WTC11 (cell line): Measurements from ENCODE around the gene KNTC1. TPM values are rescaled to one million over a fixed set of nuclear protein-coding genes. Genes with fewer than 3 reads are reported as not detected.
A peak's percentile ranks its signal among the peaks of the same experiment; 100 is the strongest.
"Not testable (repeated sequence)": the region's sequence is repeated elsewhere in the genome, so short reads cannot be mapped to it uniquely, and the experiment has no call there.

Experiments
- ATAC-seq: fragments of 200-7000 bp; cut with Tn5 transposase; 2 replicates; pipeline ENCODE4 v1.10.0; 2021; ENCODE audit warnings: mild to moderate bottlenecking, moderate library complexity
- CTCF ChIA-PET: fragments of 300-600 bp; sonication (Branson Sonifier 250); formaldehyde crosslinking; loops from one replicate; lab custom pipeline; 2021; ENCODE audit warnings: antibody characterized with exemption; lab: Charles Lee
- POLR2A ChIA-PET: fragments of 350-600 bp; sonication (Branson Sonifier 250); formaldehyde crosslinking; loops from one replicate; lab custom pipeline; 2021; ENCODE audit warnings: antibody characterized with exemption; lab: Charles Lee
- DNase-seq: peaks from one replicate; pipeline ENCODE4 v3.0.0; 2021; ENCODE audit warnings: low spot score
- H3K27ac Mint-ChIP-seq: 2 replicates; pipeline ENCODE4 v1.8.0; 2021; ENCODE audit warnings: mixed read lengths
- H3K27me3 Mint-ChIP-seq: 2 replicates; pipeline ENCODE4 v1.8.0; 2021; ENCODE audit warnings: low read depth, mild to moderate bottlenecking, moderate library complexity, mixed read lengths
- H3K36me3 Mint-ChIP-seq: 2 replicates; pipeline ENCODE4 v1.8.0; 2021; ENCODE audit warnings: mixed read lengths
- H3K4me1 Mint-ChIP-seq: 2 replicates; pipeline ENCODE4 v1.8.0; 2022; ENCODE audit warnings: mixed read lengths
- H3K4me3 Mint-ChIP-seq: 2 replicates; pipeline ENCODE4 v1.8.0; 2021; ENCODE audit warnings: mild to moderate bottlenecking, moderate library complexity, mixed read lengths
- H3K9me3 Mint-ChIP-seq: 2 replicates; pipeline ENCODE4 v1.8.0; 2021; ENCODE audit warnings: mixed read lengths
- GRHL2 ChIP-seq: fragments of 250-450 bp; sonication (Bioruptor Pico); IDR thresholded peaks from 2 replicates; pipeline ENCODE4 v1.8.0; 2022; ENCODE audit warnings: mild to moderate bottlenecking, moderate library complexity; ENCODE audit not compliant: insufficient replicate concordance, severe bottlenecking
- HMGA2 ChIP-seq: fragments of 250-450 bp; sonication (Bioruptor Pico); IDR thresholded peaks from 2 replicates; pipeline ENCODE4 v1.4.0; 2021; ENCODE audit warnings: mild to moderate bottlenecking, moderate library complexity
- IRF2 ChIP-seq: sonication (generic); formaldehyde crosslinking; IDR thresholded peaks from 2 replicates; pipeline ENCODE4 v1.8.0; 2022; ENCODE audit warnings: low read depth, missing genetic modification reagents, borderline replicate concordance
- KAT7 ChIP-seq: sonication (generic); formaldehyde crosslinking; IDR thresholded peaks from 2 replicates; pipeline ENCODE4 v1.8.1; 2023; ENCODE audit warnings: missing genetic modification reagents, mild to moderate bottlenecking, borderline replicate concordance
- NFYB ChIP-seq: sonication (generic); formaldehyde crosslinking; conservative IDR thresholded peaks from 2 replicates; pipeline ENCODE4 v1.8.0; 2022; ENCODE audit warnings: low read depth, missing genetic modification reagents
- NR2C2 ChIP-seq: sonication (generic); formaldehyde crosslinking; IDR thresholded peaks from 2 replicates; pipeline ENCODE4 v1.8.0; 2022; ENCODE audit warnings: mild to moderate bottlenecking, missing genetic modification reagents
- SMAD3 ChIP-seq: sonication (generic); formaldehyde crosslinking; IDR thresholded peaks from 2 replicates; pipeline ENCODE4 v1.8.0; 2022; ENCODE audit warnings: missing genetic modification reagents, mild to moderate bottlenecking, borderline replicate concordance
- ZBTB21 ChIP-seq: sonication (generic); formaldehyde crosslinking; IDR thresholded peaks from 2 replicates; pipeline ENCODE4 v1.8.1; 2023; ENCODE audit warnings: mild to moderate bottlenecking, missing genetic modification reagents, borderline replicate concordance
- ZNF138 ChIP-seq: sonication (generic); formaldehyde crosslinking; conservative IDR thresholded peaks from 2 replicates; pipeline ENCODE4 v1.8.1; 2022; ENCODE audit warnings: mild to moderate bottlenecking, moderate library complexity, missing genetic modification reagents
- ZNF219 ChIP-seq: sonication (generic); formaldehyde crosslinking; IDR thresholded peaks from 2 replicates; pipeline ENCODE4 v1.8.0; 2023; ENCODE audit warnings: missing genetic modification reagents, mild to moderate bottlenecking, borderline replicate concordance
- ZNF317 ChIP-seq: sonication (generic); formaldehyde crosslinking; IDR thresholded peaks from 2 replicates; pipeline ENCODE4 v1.8.1; 2023; ENCODE audit warnings: low read depth, mild to moderate bottlenecking, moderate library complexity, missing genetic modification reagents, borderline replicate concordance
- total RNA-seq: library from RNA; stranded (reverse); gene quantifications from 3 replicates; pipeline ENCODE4 v1.2.3, GENCODE V29; 2021
- TF ChIP-seq, protein P1 (sequence below): sonication (generic); formaldehyde crosslinking; IDR thresholded peaks from 2 replicates; pipeline ENCODE4 v1.8.0; 2022; ENCODE audit warnings: mild to moderate bottlenecking, missing genetic modification reagents
- TF ChIP-seq, protein P2 (sequence below): sonication (generic); formaldehyde crosslinking; IDR thresholded peaks from 2 replicates; pipeline ENCODE4 v1.8.1; 2022; ENCODE audit warnings: missing genetic modification reagents, borderline replicate concordance
- TF ChIP-seq, protein P3 (sequence below): sonication (generic); formaldehyde crosslinking; IDR thresholded peaks from 2 replicates; pipeline ENCODE4 v1.8.0; 2023; ENCODE audit warnings: missing genetic modification reagents
- TF ChIP-seq, protein P4 (sequence below): fragments of 200-600 bp; IDR thresholded peaks from 2 replicates; pipeline ENCODE4 v1.8.0; 2022; ENCODE audit warnings: antibody characterized with exemption
- TF ChIP-seq, protein P5 (sequence below): sonication (generic); formaldehyde crosslinking; IDR thresholded peaks from 2 replicates; pipeline ENCODE4 v1.8.0; 2022; ENCODE audit warnings: mild to moderate bottlenecking, missing genetic modification reagents
- TF ChIP-seq, protein P6 (sequence below): sonication (generic); formaldehyde crosslinking; IDR thresholded peaks from 2 replicates; pipeline ENCODE4 v1.8.1; 2022; ENCODE audit warnings: low read depth, missing genetic modification reagents, borderline replicate concordance

The KNTC1 gene
- total RNA-seq, 1 experiment from 2014 or later: 85.1 TPM

DNA sequence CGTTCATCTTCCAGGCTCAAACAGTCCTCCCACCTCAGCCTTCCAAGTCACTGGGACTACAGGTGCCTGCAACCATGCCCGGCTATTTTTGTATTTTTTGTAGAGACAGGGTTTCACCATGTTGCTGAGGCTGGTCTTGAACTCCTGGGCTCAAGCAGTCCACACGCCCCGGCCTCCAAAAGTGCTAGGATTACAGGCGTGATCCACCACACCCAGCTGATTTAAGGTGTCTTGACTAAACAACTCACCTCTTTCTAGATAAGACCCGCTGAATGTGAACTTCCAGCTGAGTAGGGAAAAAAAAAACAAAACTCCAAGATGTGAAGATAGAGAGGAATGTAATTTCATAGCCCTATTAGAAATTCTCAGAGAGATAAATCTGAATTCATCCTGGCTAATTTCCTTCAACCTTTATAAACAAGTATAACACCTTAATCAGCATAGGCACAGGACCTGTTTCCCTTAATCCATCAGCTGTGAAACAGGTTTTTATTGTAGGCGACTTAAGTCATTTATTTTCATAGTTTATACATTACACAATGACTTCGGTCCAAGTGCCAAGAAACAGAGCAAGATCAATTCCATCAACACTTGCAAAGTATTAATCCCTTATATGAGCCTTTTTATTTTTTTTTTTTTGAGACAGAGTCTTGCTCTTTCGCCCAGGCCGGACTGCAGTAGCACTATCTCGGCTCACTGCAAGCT lies 124.6 kb downstream of the KNTC1 start:
- CTCF ChIA-PET: interaction anchor here (0.6 to 1.9 kb wide), 5 partner anchors 8 to 502 kb away, joined by 3 to 5 read pairs (median 3); no protein-coding TSS in a partner anchor
- Mint-ChIP-seq H3K27ac (peak overlapping the region; percentile 64), H3K4me3 (no peak overlapping the region), H3K4me1 (no peaks in the 10 kb centered on the region), H3K9me3 (no peaks in the 10 kb centered on the region), H3K36me3 (no peaks in the 10 kb centered on the region), H3K27me3 (no peaks in the 10 kb centered on the region)
- ATAC-seq: no peak
- DNase-seq: no peak
- POLR2A ChIA-PET: no interaction called here
- TF ChIP-seq KAT7 (CRISPR knock-in tag): no peak

DNA sequence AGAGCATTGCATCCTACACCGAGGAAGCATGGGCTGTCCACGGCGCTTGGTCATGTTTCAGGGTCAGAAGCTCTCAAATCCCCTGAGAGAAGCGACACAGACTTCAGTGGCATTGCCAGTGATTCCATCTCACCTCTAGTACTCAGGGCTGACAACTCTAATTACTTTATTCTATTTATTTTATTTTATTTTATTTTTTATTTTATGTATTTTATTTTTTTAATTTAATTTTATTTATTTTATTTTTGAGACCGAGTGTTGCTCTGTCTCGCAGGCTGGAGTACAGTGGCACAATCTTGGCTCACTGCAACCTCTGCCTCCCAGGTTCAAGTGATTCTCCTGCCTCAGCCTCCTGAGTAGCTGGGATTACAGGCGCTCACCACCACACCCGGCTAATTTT lies 126.2 kb downstream of the KNTC1 start:
- POLR2A ChIA-PET, CTCF ChIA-PET, ATAC-seq, H3K27me3 Mint-ChIP-seq, DNase-seq, H3K4me3 Mint-ChIP-seq, H3K4me1 Mint-ChIP-seq, H3K36me3 Mint-ChIP-seq, H3K9me3 Mint-ChIP-seq: not testable (repeated sequence)
- peak; percentile 97 for TF ChIP-seq HMGA2 (CRISPR knock-in tag)
- peak overlapping the region; percentile 6; the same call in 1 of the 2 replicates for H3K27ac Mint-ChIP-seq

DNA sequence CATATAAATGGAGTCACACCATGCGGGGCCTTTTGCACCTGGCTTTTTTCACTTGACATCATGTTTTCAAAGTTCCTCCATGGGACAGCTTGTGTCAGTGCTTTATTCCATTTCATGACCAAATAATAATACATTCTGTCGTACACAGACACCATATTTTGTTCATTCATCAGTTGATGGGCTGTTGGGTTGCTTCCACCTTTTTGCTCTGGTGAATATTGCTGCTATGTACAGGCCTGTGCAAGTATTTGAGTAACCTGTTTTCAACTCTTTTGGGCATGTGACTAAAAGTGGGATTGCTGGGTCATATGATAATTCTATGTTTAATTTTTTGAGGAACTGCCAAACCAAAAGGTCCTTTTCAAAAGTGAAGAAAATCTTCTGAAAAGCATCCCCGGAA lies 129.2 kb downstream of the KNTC1 start:
- H3K9me3 Mint-ChIP-seq: no peaks in the 10 kb centered on the region
- H3K27ac Mint-ChIP-seq: no peak overlapping the region
- no peak for DNase-seq
- ATAC-seq: no peak
- no peaks in the 10 kb centered on the region for H3K4me1 Mint-ChIP-seq
- TF ChIP-seq NR2C2 (CRISPR knock-in tag): no peak
- TF ChIP-seq, protein P1, sequence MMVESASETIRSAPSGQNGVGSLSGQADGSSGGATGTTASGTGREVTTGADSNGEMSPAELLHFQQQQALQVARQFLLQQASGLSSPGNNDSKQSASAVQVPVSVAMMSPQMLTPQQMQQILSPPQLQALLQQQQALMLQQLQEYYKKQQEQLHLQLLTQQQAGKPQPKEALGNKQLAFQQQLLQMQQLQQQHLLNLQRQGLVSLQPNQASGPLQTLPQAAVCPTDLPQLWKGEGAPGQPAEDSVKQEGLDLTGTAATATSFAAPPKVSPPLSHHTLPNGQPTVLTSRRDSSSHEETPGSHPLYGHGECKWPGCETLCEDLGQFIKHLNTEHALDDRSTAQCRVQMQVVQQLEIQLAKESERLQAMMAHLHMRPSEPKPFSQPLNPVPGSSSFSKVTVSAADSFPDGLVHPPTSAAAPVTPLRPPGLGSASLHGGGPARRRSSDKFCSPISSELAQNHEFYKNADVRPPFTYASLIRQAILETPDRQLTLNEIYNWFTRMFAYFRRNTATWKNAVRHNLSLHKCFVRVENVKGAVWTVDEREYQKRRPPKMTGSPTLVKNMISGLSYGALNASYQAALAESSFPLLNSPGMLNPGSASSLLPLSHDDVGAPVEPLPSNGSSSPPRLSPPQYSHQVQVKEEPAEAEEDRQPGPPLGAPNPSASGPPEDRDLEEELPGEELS (CRISPR knock-in tag): no peak
- no peak for TF ChIP-seq SMAD3
- TF ChIP-seq, protein P2, sequence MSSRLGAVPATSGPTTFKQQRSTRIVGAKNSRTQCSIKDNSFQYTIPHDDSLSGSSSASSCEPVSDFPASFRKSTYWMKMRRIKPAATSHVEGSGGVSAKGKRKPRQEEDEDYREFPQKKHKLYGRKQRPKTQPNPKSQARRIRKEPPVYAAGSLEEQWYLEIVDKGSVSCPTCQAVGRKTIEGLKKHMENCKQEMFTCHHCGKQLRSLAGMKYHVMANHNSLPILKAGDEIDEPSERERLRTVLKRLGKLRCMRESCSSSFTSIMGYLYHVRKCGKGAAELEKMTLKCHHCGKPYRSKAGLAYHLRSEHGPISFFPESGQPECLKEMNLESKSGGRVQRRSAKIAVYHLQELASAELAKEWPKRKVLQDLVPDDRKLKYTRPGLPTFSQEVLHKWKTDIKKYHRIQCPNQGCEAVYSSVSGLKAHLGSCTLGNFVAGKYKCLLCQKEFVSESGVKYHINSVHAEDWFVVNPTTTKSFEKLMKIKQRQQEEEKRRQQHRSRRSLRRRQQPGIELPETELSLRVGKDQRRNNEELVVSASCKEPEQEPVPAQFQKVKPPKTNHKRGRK (CRISPR knock-in tag): no peak
- no peak for TF ChIP-seq GRHL2 (CRISPR knock-in tag)
- TF ChIP-seq, protein P3, sequence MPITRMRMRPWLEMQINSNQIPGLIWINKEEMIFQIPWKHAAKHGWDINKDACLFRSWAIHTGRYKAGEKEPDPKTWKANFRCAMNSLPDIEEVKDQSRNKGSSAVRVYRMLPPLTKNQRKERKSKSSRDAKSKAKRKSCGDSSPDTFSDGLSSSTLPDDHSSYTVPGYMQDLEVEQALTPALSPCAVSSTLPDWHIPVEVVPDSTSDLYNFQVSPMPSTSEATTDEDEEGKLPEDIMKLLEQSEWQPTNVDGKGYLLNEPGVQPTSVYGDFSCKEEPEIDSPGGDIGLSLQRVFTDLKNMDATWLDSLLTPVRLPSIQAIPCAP (CRISPR knock-in tag): no peak
- TF ChIP-seq, protein P4, sequence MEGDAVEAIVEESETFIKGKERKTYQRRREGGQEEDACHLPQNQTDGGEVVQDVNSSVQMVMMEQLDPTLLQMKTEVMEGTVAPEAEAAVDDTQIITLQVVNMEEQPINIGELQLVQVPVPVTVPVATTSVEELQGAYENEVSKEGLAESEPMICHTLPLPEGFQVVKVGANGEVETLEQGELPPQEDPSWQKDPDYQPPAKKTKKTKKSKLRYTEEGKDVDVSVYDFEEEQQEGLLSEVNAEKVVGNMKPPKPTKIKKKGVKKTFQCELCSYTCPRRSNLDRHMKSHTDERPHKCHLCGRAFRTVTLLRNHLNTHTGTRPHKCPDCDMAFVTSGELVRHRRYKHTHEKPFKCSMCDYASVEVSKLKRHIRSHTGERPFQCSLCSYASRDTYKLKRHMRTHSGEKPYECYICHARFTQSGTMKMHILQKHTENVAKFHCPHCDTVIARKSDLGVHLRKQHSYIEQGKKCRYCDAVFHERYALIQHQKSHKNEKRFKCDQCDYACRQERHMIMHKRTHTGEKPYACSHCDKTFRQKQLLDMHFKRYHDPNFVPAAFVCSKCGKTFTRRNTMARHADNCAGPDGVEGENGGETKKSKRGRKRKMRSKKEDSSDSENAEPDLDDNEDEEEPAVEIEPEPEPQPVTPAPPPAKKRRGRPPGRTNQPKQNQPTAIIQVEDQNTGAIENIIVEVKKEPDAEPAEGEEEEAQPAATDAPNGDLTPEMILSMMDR: no peak
- TF ChIP-seq ZNF317 (CRISPR knock-in tag): no peak
- H3K36me3 Mint-ChIP-seq: no peaks in the 10 kb centered on the region
- H3K4me3 Mint-ChIP-seq: no peak overlapping the region
- ChIA-PET CTCF (no interaction called here), POLR2A (no interaction called here)
- H3K27me3 Mint-ChIP-seq: no peaks in the 10 kb centered on the region

DNA sequence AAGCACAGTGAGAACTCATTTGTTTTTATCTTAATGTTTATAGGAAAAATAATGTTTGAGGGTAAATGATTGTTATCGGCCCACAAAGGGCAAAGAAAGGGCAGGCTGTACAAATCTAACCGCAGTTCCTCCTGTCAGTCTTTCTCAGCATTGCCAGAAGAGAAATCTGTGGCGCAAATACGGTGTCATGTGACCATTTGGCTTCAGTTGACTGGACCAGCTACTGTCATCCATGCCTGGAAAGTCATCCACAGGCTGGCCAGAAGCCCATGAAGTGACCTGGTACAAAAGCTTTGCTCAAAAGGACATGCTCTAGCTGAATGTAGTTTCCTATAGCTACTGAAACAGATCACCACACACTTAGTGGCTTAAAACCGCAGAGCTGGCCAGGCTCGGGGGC lies 132.5 kb downstream of the KNTC1 start:
- H3K4me3 Mint-ChIP-seq: no peak overlapping the region
- DNase-seq (no peak), ATAC-seq (no peak)
- CTCF ChIA-PET: interaction anchor here (0.6 to 1.9 kb wide), 10 partner anchors 7 to 134 kb away, joined by 3 to 12 read pairs (median 4); no protein-coding TSS in a partner anchor
- no peaks in the 10 kb centered on the region for H3K36me3 Mint-ChIP-seq
- H3K4me1 Mint-ChIP-seq: no peaks in the 10 kb centered on the region
- H3K9me3 Mint-ChIP-seq: no peaks in the 10 kb centered on the region
- no peak overlapping the region for H3K27ac Mint-ChIP-seq
- POLR2A ChIA-PET: no interaction called here
- no peaks in the 10 kb centered on the region for H3K27me3 Mint-ChIP-seq
- TF ChIP-seq, protein P5, sequence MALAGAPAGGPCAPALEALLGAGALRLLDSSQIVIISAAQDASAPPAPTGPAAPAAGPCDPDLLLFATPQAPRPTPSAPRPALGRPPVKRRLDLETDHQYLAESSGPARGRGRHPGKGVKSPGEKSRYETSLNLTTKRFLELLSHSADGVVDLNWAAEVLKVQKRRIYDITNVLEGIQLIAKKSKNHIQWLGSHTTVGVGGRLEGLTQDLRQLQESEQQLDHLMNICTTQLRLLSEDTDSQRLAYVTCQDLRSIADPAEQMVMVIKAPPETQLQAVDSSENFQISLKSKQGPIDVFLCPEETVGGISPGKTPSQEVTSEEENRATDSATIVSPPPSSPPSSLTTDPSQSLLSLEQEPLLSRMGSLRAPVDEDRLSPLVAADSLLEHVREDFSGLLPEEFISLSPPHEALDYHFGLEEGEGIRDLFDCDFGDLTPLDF (CRISPR knock-in tag): no peak
- TF ChIP-seq ZNF219 (CRISPR knock-in tag): no peak
- no peak for TF ChIP-seq ZNF138 (CRISPR knock-in tag)
- no peak for TF ChIP-seq ZBTB21 (CRISPR knock-in tag)
- TF ChIP-seq IRF2: no peak
- TF ChIP-seq NFYB (CRISPR knock-in tag): no peak
- TF ChIP-seq, protein P6, sequence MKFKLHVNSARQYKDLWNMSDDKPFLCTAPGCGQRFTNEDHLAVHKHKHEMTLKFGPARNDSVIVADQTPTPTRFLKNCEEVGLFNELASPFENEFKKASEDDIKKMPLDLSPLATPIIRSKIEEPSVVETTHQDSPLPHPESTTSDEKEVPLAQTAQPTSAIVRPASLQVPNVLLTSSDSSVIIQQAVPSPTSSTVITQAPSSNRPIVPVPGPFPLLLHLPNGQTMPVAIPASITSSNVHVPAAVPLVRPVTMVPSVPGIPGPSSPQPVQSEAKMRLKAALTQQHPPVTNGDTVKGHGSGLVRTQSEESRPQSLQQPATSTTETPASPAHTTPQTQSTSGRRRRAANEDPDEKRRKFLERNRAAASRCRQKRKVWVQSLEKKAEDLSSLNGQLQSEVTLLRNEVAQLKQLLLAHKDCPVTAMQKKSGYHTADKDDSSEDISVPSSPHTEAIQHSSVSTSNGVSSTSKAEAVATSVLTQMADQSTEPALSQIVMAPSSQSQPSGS (CRISPR knock-in tag): no peak
- TF ChIP-seq NR2C2 (CRISPR knock-in tag): no peak
- TF ChIP-seq, protein P3 (CRISPR knock-in tag): no peak
